Activated CD4-positive, alpha-beta T cell treated with anti-CD3 and anti-CD28 coated beads for 1 hour (primary cell): ENCODE measurements around the gene TXNRD2.
A peak's percentile ranks its signal among the peaks of the same experiment; 100 is the strongest.
"Not testable (repeated sequence)": the region's sequence is repeated elsewhere in the genome, so short reads cannot be mapped to it uniquely, and the experiment has no call there.

ENCODE experiments used
- DNase-seq: peaks from one replicate; pipeline ENCODE4 v3.0.0-alpha.2; 2020

Gene TXNRD2

GRCh38 chr22:19884954-19885751 lies 56.5 kb downstream of the TXNRD2 start:
- DNase-seq, result no peak

DNA sequence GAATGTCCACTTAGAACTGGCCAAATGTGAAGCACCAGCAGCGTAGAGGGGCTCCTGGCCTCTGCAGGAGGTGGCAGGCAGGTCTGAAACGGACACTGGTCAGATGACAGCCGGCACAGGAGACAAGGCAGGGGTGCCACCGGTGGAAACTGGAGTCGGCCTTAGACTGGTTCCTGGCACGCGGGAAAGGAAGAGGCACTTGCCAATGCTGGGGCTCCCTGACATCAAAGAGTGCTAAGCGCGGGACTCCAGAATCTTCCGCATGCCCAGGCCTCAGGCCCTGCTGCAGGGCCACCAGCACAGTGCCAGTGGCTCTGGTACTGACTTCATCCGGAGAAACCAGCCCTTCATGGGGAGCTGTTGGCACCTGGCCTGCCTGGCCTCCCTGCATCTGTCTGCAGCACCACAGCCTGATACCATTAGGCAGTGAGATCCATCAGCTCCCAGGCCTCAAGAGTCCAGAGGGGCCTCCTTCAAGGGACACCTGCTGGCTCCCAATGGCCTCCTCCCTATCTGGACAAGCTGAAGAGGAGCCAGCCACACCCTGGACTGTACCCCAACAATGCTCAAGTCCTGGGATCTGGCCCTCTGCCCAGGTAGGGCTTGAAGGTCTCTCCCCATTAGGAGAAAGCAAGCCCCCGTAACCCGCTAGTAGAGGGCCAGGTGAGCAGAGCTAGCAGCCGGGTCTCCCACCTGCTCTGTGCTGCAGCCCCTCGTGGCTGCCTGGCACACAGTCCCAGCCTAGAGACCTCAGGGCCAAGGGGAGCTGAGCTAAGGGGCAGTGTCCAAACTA lies 57.3 kb downstream of the TXNRD2 start:
- no peak for DNase-seq

GRCh38 chr22:19883446-19883845 lies 58.2 kb downstream of the TXNRD2 start:
- DNase-seq, result not testable (repeated sequence)

GRCh38 chr22:19882446-19883381 lies 58.9 kb downstream of the TXNRD2 start:
- DNase-seq, result no peak

GRCh38 chr22:19880786-19881569 lies 60.6 kb downstream of the TXNRD2 start:
- no peak for DNase-seq

DNA sequence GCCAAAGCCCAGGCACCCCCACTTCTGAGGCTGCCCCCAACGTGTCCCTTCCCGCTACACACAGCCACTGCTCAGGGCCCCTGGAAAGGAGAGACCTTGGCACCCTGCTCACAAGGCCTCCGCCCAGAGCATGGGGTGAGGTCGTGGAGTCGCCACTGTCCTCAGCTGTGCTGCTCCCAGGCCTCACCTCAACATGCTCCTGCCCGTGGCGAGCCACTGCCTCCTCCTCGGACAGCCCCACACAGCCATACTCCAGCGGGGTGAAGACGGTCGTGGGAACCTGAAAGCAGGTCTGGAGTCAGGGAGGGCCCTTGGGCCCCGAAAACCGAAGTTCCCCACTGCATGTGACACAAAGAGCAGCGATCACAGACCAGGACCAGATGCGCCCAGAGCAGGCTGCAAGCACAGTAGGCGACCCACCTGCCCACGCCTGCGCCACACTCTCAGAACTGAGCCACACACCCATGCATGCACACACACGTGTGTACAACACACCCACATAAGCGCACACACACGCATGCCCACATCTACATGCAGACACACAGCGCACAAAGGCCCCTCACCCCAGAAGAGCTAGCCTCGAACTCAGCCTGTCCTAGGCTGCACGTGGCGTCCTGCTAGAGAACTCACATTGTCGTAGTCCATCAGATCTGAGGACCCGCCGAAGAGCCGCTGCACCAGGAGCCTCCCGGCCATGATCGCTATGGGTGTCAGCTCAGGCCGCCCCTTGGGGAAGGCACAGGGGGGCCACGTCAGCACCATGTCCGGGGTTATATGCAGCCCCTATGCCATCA lies 61.4 kb downstream of the TXNRD2 start:
- no peak for DNase-seq

GRCh38 chr22:19879643-19879991 lies 62.0 kb downstream of the TXNRD2 start:
- no peak for DNase-seq

GRCh38 chr22:19879246-19879570 lies 62.4 kb downstream of the TXNRD2 start:
- DNase-seq, result no peak

GRCh38 chr22:19878461-19879245 lies 63.0 kb downstream of the TXNRD2 start:
- no peak for DNase-seq

GRCh38 chr22:19877626-19878339 lies 63.8 kb downstream of the TXNRD2 start:
- DNase-seq, result no peak

GRCh38 chr22:19876941-19877625 lies 64.5 kb downstream of the TXNRD2 start:
- DNase-seq, result no peak

GRCh38 chr22:19876314-19876940 lies 65.2 kb downstream of the TXNRD2 start:
- DNase-seq, result no peak

DNA sequence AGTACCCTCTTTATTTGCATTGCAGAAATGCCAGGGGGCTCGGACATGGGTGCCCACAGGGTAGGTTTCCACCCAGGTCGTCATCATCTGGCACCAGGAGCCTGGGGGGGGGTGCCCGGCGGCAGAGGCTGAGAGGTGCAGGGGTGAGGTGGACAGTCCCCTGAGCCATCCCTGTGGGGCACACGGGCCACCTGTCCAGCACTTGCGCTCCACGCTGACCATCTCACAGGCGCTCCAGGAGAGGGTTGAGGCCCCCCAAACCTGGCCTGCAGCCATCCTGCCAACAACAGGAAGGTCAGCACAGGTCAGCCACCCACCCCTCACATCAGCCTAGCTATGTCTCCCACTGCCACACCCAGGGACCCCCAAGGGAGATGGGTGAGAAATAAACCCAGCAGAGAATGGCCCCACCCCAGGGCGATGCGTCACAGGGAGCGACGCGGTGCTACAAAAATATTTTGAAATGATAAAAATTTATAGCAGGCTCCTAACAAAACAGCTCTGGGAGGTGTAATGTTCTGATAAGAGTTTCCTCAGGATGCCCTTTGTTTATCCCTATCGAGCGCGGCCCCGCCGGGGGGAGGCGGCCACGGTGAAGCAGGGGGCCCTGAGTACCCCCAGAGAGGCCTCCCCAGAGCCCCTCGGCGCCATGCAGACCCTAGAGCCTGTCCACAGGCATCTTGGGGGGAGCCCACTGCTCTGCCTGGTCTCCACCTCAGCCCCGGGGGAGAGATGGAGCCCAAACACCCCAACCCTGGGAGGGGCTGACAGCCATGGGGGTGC lies 65.9 kb downstream of the TXNRD2 start:
- DNase-seq, result no peak

DNA sequence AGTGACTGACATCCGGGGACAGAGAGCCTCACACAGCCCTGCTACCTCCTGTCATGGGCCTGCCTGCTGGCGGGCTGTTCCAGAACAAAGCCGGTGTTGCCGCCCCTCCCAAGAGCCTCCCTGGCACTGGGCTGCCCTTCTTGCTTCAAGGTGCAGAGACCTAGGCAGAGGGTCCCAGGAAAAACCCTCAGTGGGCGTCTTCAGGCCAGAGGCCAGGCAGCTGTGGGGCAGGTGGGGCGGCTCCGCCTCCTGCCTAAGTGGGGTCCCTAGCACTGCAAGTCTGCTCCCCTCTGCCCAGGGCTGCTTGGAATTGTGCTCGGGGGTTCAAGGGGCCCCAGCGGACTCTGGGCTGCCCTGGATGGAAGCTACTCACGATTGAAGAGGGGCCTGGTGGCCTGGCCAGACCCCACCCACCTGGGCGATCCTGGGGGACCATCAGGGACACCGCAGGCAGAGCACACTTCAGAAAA lies 66.5 kb downstream of the TXNRD2 start:
- no peak for DNase-seq

DNA sequence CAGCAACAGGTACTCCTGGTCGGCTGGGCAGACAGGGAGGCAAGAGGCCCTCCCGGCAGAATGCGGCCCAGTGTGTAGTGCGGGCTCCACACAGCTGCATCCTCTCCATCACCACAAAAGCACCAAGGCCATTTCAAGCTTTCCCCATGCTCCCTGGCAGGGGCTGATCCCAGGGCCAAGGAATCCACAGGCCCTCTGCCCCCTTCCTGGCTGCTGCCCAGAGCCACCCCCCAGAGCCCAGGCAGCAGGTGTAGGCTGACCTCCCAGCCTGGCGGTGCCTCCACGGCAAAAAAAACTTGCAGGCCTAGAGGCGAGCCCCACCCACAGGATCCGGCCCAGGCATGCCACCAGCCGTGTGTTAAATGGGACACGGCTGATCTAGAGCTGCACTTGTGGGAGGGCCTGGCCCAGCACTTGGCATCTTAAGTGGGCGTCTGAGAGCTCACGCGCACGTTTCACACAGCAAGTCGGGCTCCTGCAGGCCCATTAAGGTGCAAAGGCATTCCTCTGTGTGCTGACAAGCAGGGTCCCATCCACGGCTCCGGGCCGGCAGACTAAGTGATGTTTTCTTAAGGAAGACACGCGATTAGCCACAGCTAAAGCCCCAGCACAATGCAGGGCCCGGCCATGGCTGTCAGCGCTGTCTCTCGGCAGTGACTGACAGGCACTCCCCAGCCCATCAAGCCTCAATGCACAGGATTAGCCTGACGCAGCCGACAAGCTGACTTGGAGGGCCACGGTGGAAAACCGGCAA lies 67.1 kb downstream of the TXNRD2 start:
- no peak for DNase-seq

DNA sequence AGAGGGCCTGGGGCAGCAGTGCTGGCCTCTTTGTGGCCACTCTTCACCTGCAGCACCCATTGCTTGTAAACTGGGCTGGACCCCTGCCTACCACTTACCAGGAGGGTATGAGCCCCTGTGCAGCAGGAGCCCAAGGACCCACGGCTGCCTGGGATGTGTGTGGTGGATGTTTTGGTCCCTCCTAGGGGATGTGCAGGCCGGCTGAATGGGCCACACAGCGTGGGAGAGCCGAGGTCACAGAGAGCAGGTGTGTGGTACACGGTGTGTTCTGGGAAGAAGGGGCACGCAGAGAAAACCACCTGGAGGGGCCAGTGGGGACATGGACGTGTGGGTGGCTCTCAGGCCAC lies 67.7 kb downstream of the TXNRD2 start:
- peak; percentile 4 for DNase-seq
